ENCODE measurements around the gene TPRN.

Gene TPRN

DNA sequence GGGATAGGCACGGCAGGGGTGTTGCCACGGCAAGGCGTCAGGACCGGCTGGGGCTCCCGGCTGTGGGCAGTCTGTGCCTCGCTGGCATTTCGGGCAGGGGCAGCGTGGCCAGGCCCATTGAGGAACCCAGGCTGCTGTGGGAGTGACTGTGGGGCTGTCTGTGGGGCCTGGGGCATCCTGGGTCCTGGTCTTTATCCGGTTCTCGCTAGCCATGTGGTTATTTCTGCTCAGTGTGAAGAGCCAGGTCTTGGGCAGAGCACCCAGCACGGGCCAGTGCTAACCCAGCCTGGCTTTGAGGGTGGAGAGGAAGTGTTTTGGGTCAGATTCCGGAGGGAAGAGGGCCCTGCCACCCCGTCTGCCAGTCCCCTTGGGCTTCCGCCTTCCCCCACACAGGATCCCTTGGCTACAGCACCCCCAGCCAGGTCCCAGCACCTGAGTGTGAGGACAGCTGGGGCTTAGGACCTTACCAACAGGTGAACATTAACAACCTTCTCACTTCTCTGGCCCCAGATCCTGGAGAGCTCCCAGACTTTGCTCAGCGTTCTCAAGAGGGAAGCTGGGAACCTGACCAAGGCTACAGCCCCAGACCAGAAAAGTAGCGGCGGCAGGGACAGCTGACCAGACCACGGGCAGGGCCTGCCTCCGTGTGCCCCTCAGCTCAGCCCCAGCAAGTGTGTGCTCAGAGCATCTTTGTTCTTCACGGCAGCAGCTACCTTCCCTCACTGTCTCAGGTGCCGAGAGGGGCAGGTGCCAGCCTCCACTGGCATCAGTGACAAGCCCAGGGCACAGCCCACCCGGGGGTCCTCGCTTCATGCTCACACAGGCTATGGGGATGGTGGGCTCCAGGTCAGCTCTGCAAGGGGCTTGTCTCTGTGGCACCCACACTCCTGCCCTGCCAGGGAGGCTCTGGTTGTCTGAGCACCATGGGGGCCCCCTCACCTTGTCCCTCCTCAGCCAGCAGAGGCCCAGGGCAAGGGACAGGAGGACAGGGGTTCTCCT lies 10.9 kb downstream of the TPRN start:
- no peak for DNase-seq (ENCODE audit: low read depth in 2 of 2, low spot score in 1 of 2)

DNA sequence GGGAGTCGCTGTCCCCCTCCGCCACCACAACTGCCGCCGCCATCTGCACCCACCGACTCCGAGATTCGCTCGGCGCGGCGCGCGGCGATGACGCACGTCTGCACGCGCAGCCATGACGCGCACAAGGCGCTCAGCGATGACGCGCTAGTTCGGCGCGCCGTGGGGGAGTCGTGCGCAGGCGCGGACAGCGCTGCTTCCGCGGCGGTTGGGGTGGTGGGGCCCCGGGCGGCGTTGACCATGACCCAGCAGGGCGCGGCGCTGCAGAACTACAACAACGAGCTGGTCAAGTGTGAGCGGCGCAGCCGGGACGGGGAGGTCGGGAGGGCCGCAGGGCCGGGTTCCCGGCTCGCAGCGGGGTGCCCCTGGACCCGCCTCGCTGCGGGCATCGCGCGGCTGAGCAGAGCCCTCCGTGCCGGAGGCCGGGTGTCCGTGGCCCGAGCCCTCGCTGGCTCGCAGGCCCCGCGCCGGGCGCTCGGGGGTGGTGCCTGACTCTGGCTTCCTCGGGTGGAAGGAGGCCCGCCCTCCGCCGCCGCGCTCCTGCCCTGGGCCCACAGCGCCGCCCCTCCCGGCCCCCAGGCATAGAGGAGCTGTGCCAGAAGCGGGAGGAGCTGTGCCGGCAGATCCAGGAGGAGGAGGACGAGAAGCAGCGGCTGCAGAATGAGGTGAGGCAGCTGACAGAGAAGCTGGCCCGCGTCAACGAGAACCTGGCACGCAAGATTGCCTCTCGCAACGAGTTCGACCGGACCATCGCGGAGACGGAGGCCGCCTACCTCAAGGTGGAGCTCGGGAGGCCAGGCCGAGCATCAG lies 11.8 kb downstream of the TPRN start, which contains the start of the genes ANAPC2 and SSNA1:
ANAPC2 (minus strand) TSS at position 71 of the 807 bp plus-strand sequence; CDS start at position 43, 28 bp downstream.
SSNA1 (plus strand) TSS at position 187 of the 807 bp plus-strand sequence; CDS start at position 238, 51 bp downstream.
- DNase-seq (ENCODE audit: low read depth in 2 of 2, low spot score in 1 of 2) = peak; percentile 75 to 85

DNA sequence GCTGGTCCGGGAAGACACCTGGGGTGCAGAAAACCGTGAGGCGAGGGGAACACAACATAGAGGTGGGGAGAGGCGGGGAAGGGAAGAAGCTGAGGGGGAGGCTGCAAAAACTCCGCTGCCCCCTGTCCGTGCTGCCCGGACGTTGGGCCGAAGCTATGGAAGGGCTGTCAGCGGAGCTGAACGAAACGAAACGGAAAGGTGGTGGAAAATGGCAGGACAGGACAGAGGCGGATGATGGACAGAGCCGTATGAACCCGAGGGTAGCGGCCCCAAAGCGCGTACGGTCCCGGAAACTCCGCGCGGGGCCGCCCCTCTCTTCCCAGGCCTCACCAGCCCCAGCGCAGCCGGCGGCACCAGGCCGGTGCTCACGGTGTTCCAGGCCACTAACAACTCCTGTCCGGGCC lies 12.5 kb downstream of the TPRN start:
- no peak for DNase-seq (ENCODE audit: low read depth in 2 of 2, low spot score in 1 of 2)

DNA sequence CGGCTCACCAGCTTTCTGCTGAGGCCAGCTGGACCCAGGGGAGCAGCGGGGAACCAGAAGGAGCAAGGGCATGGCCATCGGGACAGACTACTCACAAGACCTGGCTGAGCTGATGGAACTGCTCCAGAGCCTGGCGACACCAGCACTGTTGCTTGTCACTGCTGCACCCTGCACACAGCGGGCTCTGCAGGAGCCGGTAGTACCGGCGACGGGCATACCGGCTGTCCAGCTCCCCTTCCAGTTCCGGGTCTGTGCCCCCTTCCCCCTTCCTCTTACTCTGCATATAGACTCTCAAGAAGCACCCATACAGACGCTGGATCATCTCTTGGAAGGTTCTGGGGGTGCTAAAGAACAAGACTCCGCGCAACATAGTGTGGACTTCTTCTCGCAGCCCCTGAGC lies 13.2 kb downstream of the TPRN start:
- no peak for DNase-seq (ENCODE audit: low read depth in 2 of 2, low spot score in 1 of 2)

DNA sequence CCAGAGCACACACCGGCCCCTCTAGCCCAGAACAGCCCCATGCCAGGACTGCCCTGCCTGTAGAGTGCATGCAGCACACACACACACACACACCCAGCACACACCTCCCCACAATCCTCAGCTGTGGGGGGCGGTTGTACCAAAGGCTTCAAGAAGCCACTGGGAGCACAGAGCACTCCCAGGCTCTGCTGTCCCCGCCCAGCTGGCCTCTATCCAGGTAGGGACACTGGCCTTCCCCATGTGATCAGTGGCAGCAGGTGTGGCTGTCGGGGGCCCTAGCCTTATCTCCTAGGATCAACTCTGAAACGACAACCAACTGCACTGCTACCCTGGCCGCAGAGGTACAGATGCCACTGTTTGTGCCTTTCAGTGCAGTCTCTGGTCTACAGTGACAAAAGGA lies 14.2 kb downstream of the TPRN start:
- DNase-seq (ENCODE audit: low read depth in 2 of 2, low spot score in 1 of 2) = no peak

DNA sequence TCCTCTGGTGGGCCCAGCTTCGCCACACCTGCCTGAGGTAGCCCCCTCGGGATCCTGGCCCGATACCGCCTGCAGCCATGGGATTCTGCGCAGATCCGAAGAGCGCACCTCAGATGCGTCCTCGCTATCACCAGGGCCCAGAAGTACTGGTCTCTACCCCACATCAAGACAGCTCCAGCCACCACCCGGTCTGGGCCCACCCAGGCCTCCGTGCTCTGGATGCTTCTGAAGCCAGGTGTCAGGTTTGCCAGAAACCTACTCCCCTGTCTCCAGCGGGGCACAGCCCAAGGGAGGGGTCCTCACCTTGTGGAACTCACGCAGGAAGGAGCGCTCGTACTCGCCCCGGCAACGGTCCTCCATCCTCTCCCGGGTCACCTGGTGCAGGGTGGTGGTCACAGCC lies 14.6 kb downstream of the TPRN start:
- DNase-seq (ENCODE audit: low read depth in 2 of 2, low spot score in 1 of 2) = no peak

DNA sequence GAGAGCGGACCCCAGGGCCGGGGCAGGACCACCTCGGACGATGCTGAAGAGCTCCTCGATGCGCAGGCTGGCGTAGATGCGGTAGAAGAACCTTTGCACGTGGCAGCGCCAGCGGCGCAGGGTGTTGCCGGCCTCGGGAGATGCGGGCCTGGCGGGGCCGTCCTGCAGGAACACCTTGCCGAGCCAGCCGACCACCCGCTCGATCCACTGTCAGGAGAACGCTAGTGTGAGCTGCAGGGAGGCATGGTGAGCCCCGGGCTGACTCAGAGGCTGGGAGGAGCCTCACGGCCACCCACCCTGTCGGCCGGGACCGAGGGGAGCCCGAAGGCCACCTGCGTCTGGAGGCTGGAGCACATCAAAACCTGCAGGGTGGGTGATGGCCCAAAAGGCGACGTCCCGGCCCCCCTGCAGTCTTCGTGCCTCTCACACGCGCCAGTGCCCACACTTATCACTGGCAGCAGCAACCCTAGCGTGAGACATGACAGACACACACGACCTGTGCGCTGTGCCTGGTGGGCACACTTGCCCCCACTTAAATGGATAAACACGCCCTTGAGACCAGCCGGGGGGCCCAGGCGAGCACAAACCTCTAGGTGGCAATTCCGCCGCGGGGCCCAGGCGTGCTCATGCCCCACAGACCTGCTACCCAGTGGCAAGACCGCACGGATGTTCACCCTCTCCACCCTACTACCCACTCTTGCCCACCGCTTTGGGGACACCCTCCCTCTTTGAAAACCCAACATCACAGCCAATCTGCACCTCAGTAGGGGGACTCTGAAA lies 15.5 kb downstream of the TPRN start:
- DNase-seq (ENCODE audit: low read depth in 2 of 2, low spot score in 1 of 2) = no peak

DNA sequence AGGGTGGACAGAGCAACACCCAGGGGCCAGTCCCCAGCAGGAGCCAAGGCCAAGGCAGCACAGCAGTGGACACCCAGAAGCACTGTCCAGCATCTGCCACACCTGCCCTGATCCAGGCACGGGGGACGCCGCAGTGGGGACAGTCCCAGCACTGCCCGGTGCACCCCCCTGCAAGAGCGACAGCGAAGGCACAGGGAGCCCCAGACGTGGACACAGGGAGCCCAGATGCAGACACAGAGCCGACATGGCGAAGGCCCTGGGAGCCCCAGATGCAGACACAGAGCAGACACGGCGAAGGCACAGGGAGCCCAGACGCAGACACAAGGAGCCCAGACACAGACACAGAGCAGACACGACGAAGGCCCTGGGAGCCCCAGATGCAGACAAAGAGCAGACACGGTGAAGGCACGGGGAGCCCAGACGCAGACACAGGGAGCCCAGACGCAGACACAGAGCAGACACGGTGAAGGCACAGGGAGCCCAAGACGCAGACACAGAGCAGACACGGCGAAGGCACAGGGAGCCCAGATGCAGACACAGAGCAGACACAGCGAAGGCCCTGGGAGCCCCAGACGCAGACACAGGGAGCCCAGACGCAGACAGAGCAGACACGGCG lies 16.5 kb downstream of the TPRN start:
- no peak for DNase-seq (ENCODE audit: low read depth in 2 of 2, low spot score in 1 of 2)

DNA sequence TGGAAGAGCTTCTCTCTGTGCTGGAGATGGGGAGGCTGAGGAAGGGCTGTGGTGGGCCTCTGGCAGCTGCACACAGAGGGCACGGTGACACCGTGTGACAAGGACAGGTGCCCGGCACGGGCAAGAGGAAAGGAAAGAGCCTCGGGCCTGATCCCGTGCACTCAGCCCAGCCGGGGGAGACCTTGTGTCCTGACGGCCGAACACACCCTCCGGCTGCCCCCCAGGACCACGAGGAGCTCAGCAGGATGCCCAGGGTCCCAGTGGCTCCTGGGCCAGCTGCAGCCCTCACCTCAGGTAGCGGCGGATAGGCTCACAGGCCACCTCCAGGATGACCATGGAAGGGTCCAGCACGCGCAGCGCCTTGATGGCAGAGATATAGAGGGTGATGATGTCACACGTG lies 17.7 kb downstream of the TPRN start:
- DNase-seq (ENCODE audit: low read depth in 2 of 2, low spot score in 1 of 2) = no peak

DNA sequence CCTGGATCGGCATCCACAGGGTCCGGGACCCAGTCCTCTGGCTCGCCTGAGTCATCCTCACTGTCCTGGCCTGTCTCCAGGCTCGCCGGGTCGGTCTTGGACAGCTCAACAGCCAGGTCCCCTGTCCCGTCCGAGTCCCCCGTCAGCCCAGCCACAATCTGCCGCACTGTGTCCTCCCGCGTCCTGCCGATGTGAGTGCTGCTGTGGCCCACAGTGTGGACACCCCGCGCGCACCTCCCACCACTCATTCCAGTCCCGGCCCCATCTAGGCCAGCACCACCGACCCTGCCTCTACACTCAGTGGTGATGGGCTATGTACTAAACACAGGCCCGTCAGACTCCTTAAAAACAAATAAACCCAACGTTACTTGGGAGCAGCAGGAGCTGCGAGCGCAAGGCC lies 18.9 kb downstream of the TPRN start:
- DNase-seq (ENCODE audit: low read depth in 2 of 2, low spot score in 1 of 2) = no peak

DNA sequence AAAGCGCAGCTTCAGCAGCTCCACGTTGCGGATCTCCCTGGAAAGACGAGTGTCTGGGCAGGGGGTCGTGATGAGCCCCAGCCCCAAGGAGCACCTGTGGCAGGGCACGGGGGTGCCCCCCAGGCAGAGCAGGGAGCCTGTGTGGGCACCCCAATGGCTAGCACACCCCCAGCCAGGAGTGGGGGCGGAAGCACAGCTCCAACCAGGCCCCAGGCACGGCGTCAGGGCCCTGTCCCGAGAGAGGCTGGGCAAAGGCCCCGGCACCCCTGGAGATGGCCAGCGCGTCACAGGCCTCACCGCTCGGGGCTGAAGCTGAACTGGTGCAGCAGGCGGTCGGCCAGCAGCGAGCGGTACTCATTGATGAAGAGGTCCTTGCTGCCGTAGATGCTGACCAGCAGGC lies 20.1 kb downstream of the TPRN start:
- DNase-seq (ENCODE audit: low read depth in 2 of 2, low spot score in 1 of 2) = no peak

DNA sequence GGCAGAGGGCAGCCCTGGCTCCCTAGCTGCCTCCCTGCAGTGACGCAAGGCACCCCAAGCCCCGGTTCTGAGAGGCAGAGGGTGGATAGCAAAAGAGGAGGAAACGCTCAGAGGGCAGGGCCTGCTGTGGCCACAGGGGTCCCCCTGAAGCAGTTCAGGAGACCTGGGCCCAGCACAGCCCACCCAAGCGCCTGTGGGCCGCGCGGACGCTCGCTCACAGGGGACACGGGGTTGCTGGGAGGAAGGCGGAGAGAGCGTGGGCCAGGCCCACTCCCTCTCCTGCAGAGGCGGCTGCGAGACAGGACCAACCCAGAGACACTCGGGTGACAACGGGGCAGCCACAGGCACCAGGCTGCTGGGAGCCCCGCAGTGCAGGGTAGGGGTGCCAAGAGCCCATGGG lies 20.8 kb downstream of the TPRN start:
- no peak for DNase-seq (ENCODE audit: low read depth in 2 of 2, low spot score in 1 of 2)

DNA sequence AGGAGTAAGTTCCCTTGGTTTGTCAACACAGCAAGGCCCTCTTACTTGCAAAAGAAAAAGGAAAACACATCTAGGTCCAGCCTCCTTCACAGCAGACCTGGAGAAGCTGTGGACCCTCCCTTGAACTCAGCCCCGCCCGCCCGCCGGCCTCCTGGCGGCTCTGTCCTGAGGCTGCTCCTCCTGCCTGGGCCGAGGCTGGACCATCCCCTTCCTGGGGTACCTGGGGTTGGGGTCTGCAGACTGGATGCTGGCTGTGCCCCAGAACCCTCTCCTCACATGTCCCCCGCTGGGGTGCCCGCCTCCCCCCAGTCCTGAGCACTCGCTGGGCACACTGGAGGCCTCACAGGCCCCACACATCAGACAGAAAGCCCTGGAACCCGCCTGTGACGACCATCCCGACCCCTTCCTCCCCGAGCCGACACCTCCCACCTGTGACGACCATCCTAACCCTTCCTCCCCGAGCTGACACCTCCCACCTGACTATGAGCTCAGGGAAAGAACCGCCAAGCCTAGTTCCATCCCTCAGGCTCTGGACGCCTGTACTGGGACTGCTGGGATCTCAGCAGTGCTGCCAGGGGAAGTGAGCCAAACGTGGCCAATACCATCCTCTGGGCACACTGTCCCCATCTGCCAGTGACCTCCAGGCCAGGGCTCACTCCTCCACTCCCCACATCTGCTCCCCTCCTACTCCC lies 21.5 kb downstream of the TPRN start:
- DNase-seq (ENCODE audit: low read depth in 2 of 2, low spot score in 1 of 2) = no peak

DNA sequence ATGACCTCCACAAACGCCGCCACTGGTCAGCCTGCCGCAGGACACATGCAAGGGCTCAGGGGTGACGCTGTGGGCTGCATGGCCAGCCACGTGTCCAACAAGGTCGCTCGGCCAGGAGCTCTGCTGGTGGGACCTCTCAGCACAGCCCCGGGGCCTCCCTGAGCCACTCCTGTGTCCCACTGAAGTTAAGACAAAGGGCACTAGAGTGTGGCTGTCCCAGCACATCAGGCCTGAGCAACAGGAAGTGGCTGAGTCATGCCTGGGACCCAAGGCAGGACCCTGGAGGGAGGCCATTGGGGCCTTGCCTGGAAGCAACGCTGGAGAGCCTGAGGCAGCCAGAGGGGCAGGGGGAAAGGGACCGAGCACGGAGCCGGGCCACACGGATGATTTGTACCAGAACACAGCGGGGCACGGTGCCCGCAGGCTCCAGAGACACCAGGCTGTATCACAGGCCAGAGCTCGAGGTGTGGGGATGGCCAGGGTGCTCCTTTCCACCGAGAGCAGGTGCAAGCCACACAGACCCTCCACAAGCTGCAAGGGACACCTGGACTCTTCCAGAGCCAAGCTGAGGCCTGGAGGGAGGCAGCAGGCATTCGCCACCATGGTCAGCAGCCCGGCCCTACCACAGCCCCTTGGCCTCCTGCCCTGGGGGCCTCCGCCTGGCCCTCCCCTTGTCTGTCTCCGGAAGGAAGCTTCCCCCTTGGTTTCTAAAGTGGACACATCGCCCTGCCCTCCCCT lies 22.2 kb downstream of the TPRN start:
- DNase-seq (ENCODE audit: low read depth in 2 of 2, low spot score in 1 of 2) = no peak

DNA sequence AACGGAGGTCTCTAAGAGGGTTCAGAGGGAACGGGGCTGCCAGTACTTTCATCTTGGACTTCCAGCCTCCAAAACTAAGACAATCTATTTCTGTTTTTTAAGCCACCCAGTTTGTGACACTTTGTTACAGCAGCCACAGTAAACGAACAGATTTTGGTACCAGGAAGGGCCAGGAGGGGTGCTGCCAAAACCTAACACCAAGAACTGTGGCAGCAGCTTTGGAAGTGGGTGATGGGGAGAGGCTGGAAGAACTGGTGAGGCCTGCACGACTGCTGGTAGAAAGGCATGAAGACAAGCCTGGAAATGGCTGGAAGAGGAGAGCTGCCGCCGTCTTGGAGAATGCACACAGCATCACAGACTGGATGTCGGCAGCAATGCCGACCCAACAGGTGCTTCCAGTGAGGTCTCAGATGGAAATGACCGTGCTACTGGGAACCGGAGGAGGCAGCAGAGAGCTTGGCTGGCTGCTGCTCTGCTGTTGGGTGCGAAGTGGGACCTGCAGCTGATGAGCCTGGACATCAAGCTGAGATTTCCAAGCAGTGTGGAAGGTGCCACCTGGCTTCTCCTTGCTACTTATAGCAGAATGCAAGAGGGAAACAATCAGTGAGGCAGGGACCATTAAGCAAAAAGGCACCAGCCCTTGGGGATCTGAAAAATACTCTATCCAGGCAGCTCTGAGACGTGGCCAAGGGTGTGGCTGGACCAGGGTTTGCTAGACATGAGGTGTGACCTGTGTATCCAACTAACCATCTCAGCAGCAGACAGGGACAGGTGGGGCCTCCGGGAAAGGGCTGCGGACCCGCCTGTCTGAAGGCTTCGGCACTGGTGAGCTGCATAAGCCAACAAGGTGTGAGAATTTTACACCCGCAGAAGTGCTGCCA lies 24.0 kb downstream of the TPRN start:
- no peak for DNase-seq (ENCODE audit: low read depth in 2 of 2, low spot score in 1 of 2)

DNA sequence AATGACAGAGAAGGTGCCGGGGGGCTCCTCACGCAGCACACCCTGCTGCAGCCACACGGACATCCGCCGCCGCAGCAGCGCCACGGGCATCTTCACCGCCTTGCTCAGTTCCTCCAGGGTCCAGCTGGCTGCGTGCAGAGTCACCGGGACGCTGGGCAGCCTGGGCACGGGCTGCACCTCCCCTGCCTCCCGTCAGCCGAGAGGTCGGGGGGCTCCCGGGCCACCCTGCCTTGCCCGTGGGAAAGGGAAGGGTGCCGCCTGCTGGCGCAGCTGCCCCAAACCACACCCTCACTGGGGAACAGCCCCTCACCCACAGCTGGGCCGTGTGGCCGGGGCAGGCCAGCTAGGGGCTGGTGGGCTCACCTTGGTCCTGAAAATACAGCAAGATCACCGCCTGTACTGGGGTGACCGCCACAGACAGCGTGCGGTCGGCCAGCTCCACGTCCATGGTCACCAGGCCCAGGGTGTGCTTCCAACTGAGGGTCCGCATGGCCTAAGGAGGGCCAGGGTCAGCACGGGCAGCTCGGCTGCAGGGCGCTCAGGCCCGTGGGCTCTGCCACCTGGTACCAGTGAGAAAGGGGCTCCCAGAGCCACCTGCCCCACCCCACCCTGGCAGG lies 25.1 kb downstream of the TPRN start:
- DNase-seq (ENCODE audit: low read depth in 2 of 2, low spot score in 1 of 2) = no peak

DNA sequence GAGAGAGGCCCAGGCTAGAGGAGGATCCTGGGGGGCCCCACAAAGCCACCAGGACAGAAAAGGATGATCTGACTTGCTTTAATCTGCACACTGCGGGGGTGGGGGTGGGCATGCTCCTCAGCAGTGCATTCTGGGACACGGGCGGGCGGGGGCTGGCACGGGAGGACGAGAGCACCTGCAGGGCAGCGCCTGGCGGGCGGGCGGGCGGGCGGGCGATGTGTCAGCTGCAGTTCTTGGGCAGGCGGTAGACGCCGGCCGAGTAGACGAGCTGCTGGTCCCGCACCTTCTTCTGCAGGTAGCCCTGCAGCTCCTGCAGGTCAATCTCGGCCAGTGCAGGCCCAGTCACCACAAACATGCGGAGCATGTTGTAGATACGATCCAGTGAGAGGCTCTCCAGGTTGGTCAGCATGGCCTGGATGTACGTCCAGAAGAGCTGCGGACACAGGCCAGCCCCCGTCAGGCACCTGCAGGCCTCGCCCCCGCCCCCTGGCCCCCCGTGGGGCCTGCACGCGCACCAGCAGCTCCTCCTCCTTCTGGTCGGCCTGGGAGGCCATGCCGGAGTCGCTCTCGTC lies 25.7 kb downstream of the TPRN start:
- no peak for DNase-seq (ENCODE audit: low read depth in 2 of 2, low spot score in 1 of 2)
